Activated T-helper 1 cell treated with Interleukin-2 at 50 U/mL for 16 hours (primary cell): ENCODE measurements around the gene ZNF248.
"Not testable (repeated sequence)": the region's sequence is repeated elsewhere in the genome, so short reads cannot be mapped to it uniquely, and the experiment has no call there.

Experiments
- DNase-seq: peaks from one replicate; pipeline ENCODE4 v3.0.0-alpha.2; 2020; ENCODE audit warnings: low read depth

ZNF248 gene

GRCh38 chr10:37739181-37739580 is 118.2 kb downstream of the ZNF248 start:
- no peak for DNase-seq

- not testable (repeated sequence) for DNase-seq
Observed at GRCh38 chr10:37738241-37738640, 119.2 kb downstream of the ZNF248 start.

GRCh38 chr10:37737336-37737735 is 120.1 kb downstream of the ZNF248 start:
- no peak for DNase-seq

GRCh38 chr10:37736120-37736519 is 121.3 kb downstream of the ZNF248 start:
- no peak for DNase-seq

- DNase-seq, result no peak
Observed at GRCh38 chr10:37734971-37735370, 122.4 kb downstream of the ZNF248 start.
